ENCODE results near the gene ATXN1. TPM values are rescaled to one million over a fixed set of nuclear protein-coding genes. Genes with fewer than 3 reads are reported as not detected.
"Not testable (repeated sequence)": the region's sequence is repeated elsewhere in the genome, so short reads cannot be mapped to it uniquely, and the experiment has no call there.

The ATXN1 gene
- total RNA-seq, 1 experiment from 2014 or later, result 27.0 TPM

DNA sequence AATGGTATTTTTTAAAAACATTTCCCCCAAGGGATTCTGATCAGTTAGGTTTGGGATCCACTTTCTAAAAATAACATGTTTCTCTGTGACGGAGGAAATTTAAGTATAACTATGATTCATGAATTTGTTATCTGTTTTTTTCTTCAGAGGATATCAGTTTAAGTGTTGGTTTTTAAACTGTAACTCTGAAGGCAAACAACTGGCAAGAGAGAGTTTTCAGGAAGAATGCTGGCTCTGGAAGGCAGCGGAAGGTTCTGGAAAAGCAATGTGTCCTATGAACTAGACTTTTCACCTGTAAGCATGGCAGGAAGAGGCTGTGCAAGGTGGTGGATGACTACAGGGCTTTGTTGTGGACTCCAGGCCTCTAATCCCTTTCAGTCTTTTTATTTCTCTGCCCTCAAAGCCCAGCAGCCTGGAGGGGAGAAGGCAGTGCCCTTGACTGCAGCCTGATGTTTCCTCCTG, 369.8 kb downstream of the ATXN1 start:
- intact Hi-C loops (cut with micrococcal nuclease), result no loop called here
- no peak for DNase-seq
- Histone ChIP-seq H3K9ac (ENCODE audit: low read length) (no peak overlapping the region), H3K9me2 (replicated peaks; ENCODE audit: low read length) (no peaks in the 10 kb centered on the region), H3K36me3 (ENCODE audit: low read depth, low read length) (no peaks in the 10 kb centered on the region), H3K79me2 (ENCODE audit: low read length) (no peaks in the 10 kb centered on the region), H2AFZ (ENCODE audit: low read length) (no peak overlapping the region), H3K27ac (ENCODE audit: low read length) (no peak overlapping the region), H3F3A (ENCODE audit: low read length, unreplicated experiment) (no peaks in the 10 kb centered on the region), H3K4me2 (ENCODE audit: low read length) (no peak overlapping the region), H3K4me1 (ENCODE audit: insufficient read depth, low read length) (no peaks in the 10 kb centered on the region), H3K4me3 (ENCODE audit: low read length) (no peak overlapping the region), H3K27me3 (ENCODE audit: low read length) (no peaks in the 10 kb centered on the region), H4K20me1 (ENCODE audit: low read length) (no peaks in the 10 kb centered on the region), H3K9me3 (ENCODE audit: low read length) (no peaks in the 10 kb centered on the region)
- no peak for TF ChIP-seq CTCF (conservative IDR thresholded peaks at IDR 0.05; ENCODE audit: low read depth, low read length)
- no peak for TF ChIP-seq EZH2phosphoT487 (IDR thresholded peaks at IDR 0.05; ENCODE audit: borderline replicate concordance, low read length)
- TF ChIP-seq EZH2 (IDR thresholded peaks at IDR 0.05; ENCODE audit: low read length, unreplicated experiment), result no peak
- ChIA-PET POLR2A (ENCODE audit: unreplicated experiment) (no interaction called here), CTCF (interaction anchor here (0.7 kb wide), 1 partner anchor 728 kb away, joined by 18 read pairs; no protein-coding TSS in a partner anchor)
- no peak for ATAC-seq
- BruUV-seq (replicated peaks), result no TSS peak

- H4K20me1 ChIP-seq (ENCODE audit: low read length); BruUV-seq (replicated peaks); H3K9me3 ChIP-seq (ENCODE audit: low read length); POLR2A ChIA-PET (ENCODE audit: unreplicated experiment); DNase-seq; H3K4me1 ChIP-seq (ENCODE audit: insufficient read depth, low read length); H3K9ac ChIP-seq (ENCODE audit: low read length); H3K36me3 ChIP-seq (ENCODE audit: low read depth, low read length); H3F3A ChIP-seq (ENCODE audit: low read length, unreplicated experiment); H3K9me2 ChIP-seq (replicated peaks; ENCODE audit: low read length); ATAC-seq; intact Hi-C loops (cut with micrococcal nuclease); H3K4me3 ChIP-seq (ENCODE audit: low read length); H3K79me2 ChIP-seq (ENCODE audit: low read length); H3K27ac ChIP-seq (ENCODE audit: low read length); H2AFZ ChIP-seq (ENCODE audit: low read length); H3K4me2 ChIP-seq (ENCODE audit: low read length); H3K27me3 ChIP-seq (ENCODE audit: low read length): not testable (repeated sequence)
- CTCF ChIA-PET, result interaction anchor here (0.6 to 0.7 kb wide), 2 partner anchors 17 to 729 kb away, joined by 3 to 18 read pairs; no protein-coding TSS in a partner anchor
These were observed 370.3 kb downstream of the ATXN1 start for GRCh38 chr6:16390909-16391450.

DNA sequence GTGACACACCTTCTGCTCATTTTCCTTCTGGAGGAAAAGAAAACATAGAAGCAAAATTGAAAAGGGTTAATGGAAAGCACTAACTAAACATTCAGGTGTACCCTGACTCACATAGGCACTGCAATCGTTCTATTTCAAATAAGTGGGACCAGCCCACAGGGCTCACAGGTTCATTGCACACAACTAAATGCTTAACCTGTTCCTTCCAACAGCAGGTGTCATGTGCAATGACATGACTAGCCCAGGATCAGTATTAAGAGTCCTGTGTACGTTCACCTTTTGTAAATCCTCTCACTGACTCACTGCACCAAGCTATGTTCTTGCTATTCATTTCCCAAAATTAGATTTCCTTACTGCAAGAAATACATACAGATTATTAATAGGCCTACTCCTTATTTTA, 371.6 kb downstream of the ATXN1 start:
- no peak overlapping the region for H3K4me3 ChIP-seq (ENCODE audit: low read length)
- DNase-seq (no peak), ATAC-seq (no peak)
- H3K36me3 ChIP-seq (ENCODE audit: low read depth, low read length), result no peaks in the 10 kb centered on the region
- H3K4me1 ChIP-seq (ENCODE audit: insufficient read depth, low read length), result no peaks in the 10 kb centered on the region
- no peaks in the 10 kb centered on the region for H3K27me3 ChIP-seq (ENCODE audit: low read length)
- POLR2A ChIA-PET (ENCODE audit: unreplicated experiment), result no interaction called here
- no peaks in the 10 kb centered on the region for H3K9me3 ChIP-seq (ENCODE audit: low read length)
- TF ChIP-seq EZH2phosphoT487 (IDR thresholded peaks at IDR 0.05; ENCODE audit: borderline replicate concordance, low read length), result no peak
- H3K9me2 ChIP-seq (replicated peaks; ENCODE audit: low read length), result no peaks in the 10 kb centered on the region
- no peak overlapping the region for H2AFZ ChIP-seq (ENCODE audit: low read length)
- H3F3A ChIP-seq (ENCODE audit: low read length, unreplicated experiment), result no peaks in the 10 kb centered on the region
- no peak overlapping the region for H3K4me2 ChIP-seq (ENCODE audit: low read length)
- H3K79me2 ChIP-seq (ENCODE audit: low read length), result no peaks in the 10 kb centered on the region
- no TSS peak for BruUV-seq (replicated peaks)
- intact Hi-C loops (cut with micrococcal nuclease), result no loop called here
- no peak overlapping the region for H3K9ac ChIP-seq (ENCODE audit: low read length)
- CTCF ChIA-PET, result no interaction called here
- H3K27ac ChIP-seq (ENCODE audit: low read length), result no peak overlapping the region
- H4K20me1 ChIP-seq (ENCODE audit: low read length), result no peaks in the 10 kb centered on the region

- no peak for TF ChIP-seq EZH2phosphoT487 (IDR thresholded peaks at IDR 0.05; ENCODE audit: borderline replicate concordance, low read length)
- no peak for TF ChIP-seq EZH2 (IDR thresholded peaks at IDR 0.05; ENCODE audit: low read length, unreplicated experiment)
- TF ChIP-seq CTCF (conservative IDR thresholded peaks at IDR 0.05; ENCODE audit: low read depth, low read length), result no peak
- Histone ChIP-seq H3K4me3 (ENCODE audit: low read length) (no peak overlapping the region), H3K36me3 (ENCODE audit: low read depth, low read length) (no peaks in the 10 kb centered on the region), H3K4me1 (ENCODE audit: insufficient read depth, low read length) (no peaks in the 10 kb centered on the region), H3F3A (ENCODE audit: low read length, unreplicated experiment) (no peaks in the 10 kb centered on the region), H2AFZ (ENCODE audit: low read length) (no peak overlapping the region), H3K4me2 (ENCODE audit: low read length) (no peak overlapping the region), H3K9ac (ENCODE audit: low read length) (no peak overlapping the region), H3K9me3 (ENCODE audit: low read length) (no peaks in the 10 kb centered on the region), H3K79me2 (ENCODE audit: low read length) (no peaks in the 10 kb centered on the region), H3K27ac (ENCODE audit: low read length) (no peak overlapping the region), H3K27me3 (ENCODE audit: low read length) (no peaks in the 10 kb centered on the region), H4K20me1 (ENCODE audit: low read length) (no peaks in the 10 kb centered on the region), H3K9me2 (replicated peaks; ENCODE audit: low read length) (no peaks in the 10 kb centered on the region)
- DNase-seq (no peak), ATAC-seq (no peak)
- intact Hi-C loops (cut with micrococcal nuclease), result no loop called here
- BruUV-seq (replicated peaks), result no TSS peak
- ChIA-PET POLR2A (ENCODE audit: unreplicated experiment) (no interaction called here), CTCF (no interaction called here)
These were observed 372.8 kb downstream of the ATXN1 start for GRCh38 chr6:16388488-16388887.

Data from PC-3 (cell line).